OCI-LY7 (cell line): ENCODE data around the gene HECW1. TPM values are rescaled to one million over a fixed set of nuclear protein-coding genes. Genes with fewer than 3 reads are reported as not detected.

Source experiments
- BruUV-seq: library from RNA; stranded (reverse); fragments of 400-500 nt; replicated peaks from 2 replicates; lab custom pipeline; 2021; lab: Mats Ljungman, UMichigan
- CTCF ChIA-PET: fragments of 300-600 bp; sonication (Branson Sonifier 250); formaldehyde crosslinking; loops from one replicate; lab custom pipeline; 2022; ENCODE audit warnings: antibody characterized with exemption; ENCODE audit not compliant: unreplicated experiment; lab: Charles Lee
- POLR2A ChIA-PET: fragments of 300-600 bp; sonication (Branson Sonifier 250); formaldehyde crosslinking; loops from one replicate; lab custom pipeline; 2022; ENCODE audit warnings: antibody characterized with exemption; lab: Charles Lee
- DNase-seq: peaks from one replicate; pipeline ENCODE4 v3.0.0-alpha.2; 2015; ENCODE audit warnings: low spot score
- H2AFZ ChIP-seq: fragments of 200-600 bp; sonication (generic), shearing (Covaris generic); 2 replicates; pipeline ENCODE4 v1.6.1; 2014; ENCODE audit warnings: mild to moderate bottlenecking, antibody characterized with exemption, low read length, moderate library complexity
- H3K27ac ChIP-seq: fragments of 200-600 bp; sonication (generic); 2 replicates; pipeline ENCODE4 v1.5.1; 2014; ENCODE audit warnings: mixed run types, low read depth, mild to moderate bottlenecking, moderate library complexity, low read length, inconsistent platforms; ENCODE audit not compliant: poor library complexity, severe bottlenecking
- H3K36me3 ChIP-seq: fragments of 200-600 bp; sonication (generic); 2 replicates; pipeline ENCODE4 v1.6.1; 2014; ENCODE audit warnings: mild to moderate bottlenecking, antibody characterized with exemption, low read length, moderate library complexity, mixed read lengths; ENCODE audit not compliant: insufficient read depth
- H3K4me1 ChIP-seq: fragments of 200-600 bp; sonication (generic); 2 replicates; pipeline ENCODE4 v1.5.1; 2014; ENCODE audit warnings: mild to moderate bottlenecking, low read length; ENCODE audit not compliant: insufficient read depth, poor library complexity, severe bottlenecking
- H3K4me2 ChIP-seq: fragments of 200-600 bp; sonication (generic); 2 replicates; pipeline ENCODE4 v1.6.1; 2014; ENCODE audit warnings: mild to moderate bottlenecking, low read length
- H3K4me3 ChIP-seq: fragments of 200-600 bp; sonication (generic); 2 replicates; pipeline ENCODE4 v1.5.1; 2014; ENCODE audit warnings: mild to moderate bottlenecking, low read depth, low read length; ENCODE audit not compliant: poor library complexity, severe bottlenecking
- H3K79me2 ChIP-seq: fragments of 200-600 bp; sonication (generic); 2 replicates; pipeline ENCODE4 v1.6.1; 2016; ENCODE audit warnings: low read depth, mild to moderate bottlenecking, low read length, moderate library complexity, mixed read lengths; ENCODE audit not compliant: insufficient read depth
- H3K9me2 ChIP-seq: fragments of 200-600 bp; sonication (generic); 2 replicates; pipeline ENCODE4 v1.6.1; 2016; ENCODE audit warnings: mild to moderate bottlenecking, low read length, mixed read lengths; ENCODE audit not compliant: insufficient read depth
- H3K9me3 ChIP-seq: fragments of 200-600 bp; sonication (generic); 2 replicates; pipeline ENCODE4 v1.6.1; 2014; ENCODE audit warnings: mild to moderate bottlenecking, mixed run types, low read length, mixed read lengths
- H4K20me1 ChIP-seq: fragments of 200-600 bp; sonication (generic); 2 replicates; pipeline ENCODE4 v1.6.1; 2014; ENCODE audit warnings: mild to moderate bottlenecking, antibody characterized with exemption, low read length, moderate library complexity, mixed read lengths; ENCODE audit not compliant: insufficient read depth
- EZH2phosphoT487 ChIP-seq: fragments of 200-600 bp; sonication (generic); IDR thresholded peaks from 2 replicates; pipeline ENCODE4 v1.6.1; 2018; ENCODE audit warnings: low read depth, borderline replicate concordance, mild to moderate bottlenecking, mixed run types, antibody characterized with exemption, low read length, moderate library complexity, mixed read lengths
- intact Hi-C: fragments of 100-400 bp; cut with micrococcal nuclease; formaldehyde crosslinking; loops from one replicate; pipeline ENCODE4 v1.10.0; 2022; ENCODE audit not compliant: unreplicated experiment
- total RNA-seq, 2 experiments: library from RNA; depleted of rRNA in 1 of 2; stranded (reverse); fragments of >200 nt in 1 of 2; shearing (Covaris generic) in 1 of 2; gene quantifications; 2 replicates each; pipeline ENCODE4 v1.2.3, GENCODE V29; 2014 to 2022
- TF ChIP-seq, protein P1 (sequence below): fragments of 200-600 bp; sonication (generic); conservative IDR thresholded peaks from 2 replicates; pipeline ENCODE4 v1.5.1; 2014; ENCODE audit warnings: mild to moderate bottlenecking, antibody characterized with exemption, low read length, moderate library complexity, mixed read lengths

The HECW1 gene
- total RNA-seq, 2 experiments from 2014 or later: 2.0 TPM

DNA sequence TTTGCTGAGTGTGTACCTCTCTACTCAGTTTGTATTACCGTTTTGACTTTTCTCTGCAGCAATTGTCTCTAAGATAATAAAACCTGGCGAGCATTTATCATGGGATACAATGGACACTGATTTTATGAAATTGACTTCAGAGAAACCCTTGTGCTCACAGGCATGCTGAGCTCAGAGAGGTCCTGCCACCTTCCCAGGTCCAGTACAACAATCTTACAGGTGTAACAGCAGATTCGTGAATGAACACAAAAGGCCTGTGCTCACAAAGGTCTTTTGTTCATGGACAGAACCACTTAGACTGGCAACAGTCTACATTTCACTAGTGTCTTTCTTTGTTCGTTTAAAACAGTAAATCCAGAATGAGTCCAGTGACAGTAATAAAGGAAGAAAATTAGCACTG, 43.2 kb downstream of the HECW1 start:
- H3K36me3 ChIP-seq: no peaks in the 10 kb centered on the region
- intact Hi-C loops: no loop called here
- H3K9me3 ChIP-seq: no peaks in the 10 kb centered on the region
- H3K27ac ChIP-seq: no peak overlapping the region
- no peaks in the 10 kb centered on the region for H4K20me1 ChIP-seq
- no peak overlapping the region for H2AFZ ChIP-seq
- DNase-seq: no peak
- POLR2A ChIA-PET: no interaction called here
- H3K4me1 ChIP-seq: no peaks in the 10 kb centered on the region
- no peaks in the 10 kb centered on the region for H3K9me2 ChIP-seq
- no peak for TF ChIP-seq EZH2phosphoT487
- TF ChIP-seq, protein P1, sequence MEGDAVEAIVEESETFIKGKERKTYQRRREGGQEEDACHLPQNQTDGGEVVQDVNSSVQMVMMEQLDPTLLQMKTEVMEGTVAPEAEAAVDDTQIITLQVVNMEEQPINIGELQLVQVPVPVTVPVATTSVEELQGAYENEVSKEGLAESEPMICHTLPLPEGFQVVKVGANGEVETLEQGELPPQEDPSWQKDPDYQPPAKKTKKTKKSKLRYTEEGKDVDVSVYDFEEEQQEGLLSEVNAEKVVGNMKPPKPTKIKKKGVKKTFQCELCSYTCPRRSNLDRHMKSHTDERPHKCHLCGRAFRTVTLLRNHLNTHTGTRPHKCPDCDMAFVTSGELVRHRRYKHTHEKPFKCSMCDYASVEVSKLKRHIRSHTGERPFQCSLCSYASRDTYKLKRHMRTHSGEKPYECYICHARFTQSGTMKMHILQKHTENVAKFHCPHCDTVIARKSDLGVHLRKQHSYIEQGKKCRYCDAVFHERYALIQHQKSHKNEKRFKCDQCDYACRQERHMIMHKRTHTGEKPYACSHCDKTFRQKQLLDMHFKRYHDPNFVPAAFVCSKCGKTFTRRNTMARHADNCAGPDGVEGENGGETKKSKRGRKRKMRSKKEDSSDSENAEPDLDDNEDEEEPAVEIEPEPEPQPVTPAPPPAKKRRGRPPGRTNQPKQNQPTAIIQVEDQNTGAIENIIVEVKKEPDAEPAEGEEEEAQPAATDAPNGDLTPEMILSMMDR: no peak
- no peak overlapping the region for H3K4me2 ChIP-seq
- no peak overlapping the region for H3K4me3 ChIP-seq
- no TSS peak for BruUV-seq
- H3K79me2 ChIP-seq: no peaks in the 10 kb centered on the region
- CTCF ChIA-PET: no interaction called here

DNA sequence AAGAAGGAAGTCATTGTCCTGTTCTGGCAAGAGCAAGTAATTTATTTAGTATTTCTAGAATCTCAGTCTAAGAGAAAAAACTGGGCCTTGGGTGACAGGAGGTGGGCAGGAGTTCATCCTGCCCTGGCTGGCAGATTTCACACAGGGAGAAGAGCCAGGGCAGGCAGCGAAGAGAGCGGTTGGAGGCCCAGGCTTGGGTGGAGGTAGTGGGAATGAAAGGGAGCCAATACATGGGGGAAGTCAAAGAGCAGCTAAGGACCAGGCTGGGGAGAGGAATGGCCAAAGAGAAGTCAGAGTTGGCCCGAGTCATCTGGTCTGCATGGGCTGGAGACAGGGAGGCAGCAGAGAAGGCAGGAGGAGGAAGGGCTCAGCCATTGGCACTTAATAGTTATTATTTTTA, 51.4 kb downstream of the HECW1 start:
- BruUV-seq: no TSS peak
- H2AFZ ChIP-seq: no peak overlapping the region
- TF ChIP-seq, protein P1: no peak
- TF ChIP-seq EZH2phosphoT487: no peak

DNA sequence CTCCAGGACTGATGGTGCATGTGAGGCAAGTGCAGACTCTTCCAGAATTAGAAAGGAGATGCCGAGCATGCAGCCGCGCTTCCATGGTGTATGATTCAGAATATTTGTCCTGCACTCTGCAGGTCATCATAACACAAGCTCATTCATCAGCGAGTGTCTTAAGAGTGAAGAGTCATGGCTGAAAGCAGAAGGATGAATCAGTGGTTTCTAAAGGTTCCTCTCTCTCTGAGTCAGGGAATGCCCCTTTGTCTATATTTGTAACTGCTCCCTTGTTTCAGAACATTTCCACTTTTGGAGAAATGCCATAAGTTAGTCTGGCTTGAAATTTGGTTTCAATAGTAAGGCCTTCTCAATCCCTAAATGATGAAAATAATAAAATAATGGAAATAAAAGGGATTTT, 52.3 kb downstream of the HECW1 start:
- Histone ChIP-seq H4K20me1 (no peaks in the 10 kb centered on the region), H3K4me2 (no peak overlapping the region), H2AFZ (no peak overlapping the region), H3K9me3 (no peaks in the 10 kb centered on the region), H3K79me2 (no peaks in the 10 kb centered on the region), H3K4me1 (no peaks in the 10 kb centered on the region), H3K9me2 (no peaks in the 10 kb centered on the region), H3K4me3 (no peak overlapping the region), H3K36me3 (no peaks in the 10 kb centered on the region), H3K27ac (no peak overlapping the region)
- POLR2A ChIA-PET: no interaction called here
- CTCF ChIA-PET: no interaction called here
- no peak for DNase-seq
- intact Hi-C loops: no loop called here
- BruUV-seq: no TSS peak
- no peak for TF ChIP-seq EZH2phosphoT487
- TF ChIP-seq, protein P1: no peak

More for the DNA sequence above, 51.4 kb downstream of the HECW1 start:
- Histone ChIP-seq H3K36me3 (no peaks in the 10 kb centered on the region), H3K4me1 (no peaks in the 10 kb centered on the region), H4K20me1 (no peaks in the 10 kb centered on the region), H3K4me2 (no peak overlapping the region), H3K79me2 (no peaks in the 10 kb centered on the region), H3K9me2 (no peaks in the 10 kb centered on the region), H3K9me3 (no peaks in the 10 kb centered on the region), H3K27ac (no peak overlapping the region), H3K4me3 (no peak overlapping the region)
- no peak for DNase-seq
- intact Hi-C loops: no loop called here
- ChIA-PET POLR2A (no interaction called here), CTCF (no interaction called here)
